Activated effector memory CD4-positive, alpha-beta T cell treated with Interleukin-2 at 50 U/mL for 16 hours (primary cell): ENCODE results near the gene TM7SF2.
A peak's percentile ranks its signal among the peaks of the same experiment; 100 is the strongest.
"Not testable (repeated sequence)": the region's sequence is repeated elsewhere in the genome, so short reads cannot be mapped to it uniquely, and the experiment has no call there.

Source experiments
- DNase-seq: peaks from one replicate; pipeline ENCODE4 v3.0.0-alpha.2; 2020

Gene TM7SF2

GRCh38 chr11:65116370-65117205 is 4.9 kb downstream of the TM7SF2 start:
- peak; percentile 54 for DNase-seq

DNA sequence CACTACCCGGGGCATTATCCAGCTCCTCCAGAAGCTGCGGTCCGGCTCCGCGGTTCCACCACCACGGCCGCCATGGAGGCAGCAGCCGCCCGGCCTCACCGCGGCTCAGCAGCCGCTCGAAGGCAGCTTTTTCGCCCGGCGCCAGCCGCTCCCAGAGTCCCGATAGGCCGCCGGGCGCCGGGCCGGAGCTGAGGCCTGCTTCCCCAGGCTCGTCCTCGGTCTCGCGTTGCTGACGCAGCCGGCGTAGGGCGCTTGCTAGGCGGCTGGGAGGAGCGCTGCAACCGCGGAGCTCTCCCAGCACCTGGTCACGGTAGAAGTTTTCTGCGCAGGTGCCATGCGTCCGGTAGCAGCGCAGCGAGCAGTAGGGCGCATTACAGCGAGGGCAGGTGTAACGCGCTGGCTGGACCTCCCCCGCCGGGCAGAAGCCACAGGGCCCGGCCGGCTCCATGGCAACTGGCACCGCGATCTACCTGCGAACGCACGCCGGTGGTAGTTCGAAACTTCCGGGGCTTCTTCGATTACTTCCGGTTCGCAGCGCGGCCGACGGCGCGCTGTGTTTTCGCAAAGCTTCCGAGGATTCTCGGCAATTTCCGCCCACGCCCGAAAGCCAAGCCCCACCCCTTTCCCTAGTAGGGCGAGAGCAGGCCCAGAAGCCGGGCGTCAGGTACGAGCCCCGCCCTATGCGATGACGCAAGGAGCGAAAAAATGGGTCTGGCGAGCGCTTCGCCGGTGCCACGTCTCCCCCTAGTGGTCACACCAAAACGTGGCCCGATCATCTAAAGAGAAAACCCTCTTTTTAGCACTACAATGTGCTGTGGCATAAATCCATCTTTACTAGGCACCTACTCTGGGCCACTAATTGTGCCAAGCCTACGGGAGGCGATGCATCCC is 5.8 kb downstream of the TM7SF2 start, which contains the start of gene ZNHIT2:
ZNHIT2 (minus strand) TSS at position 496 of the 891 bp plus-strand sequence; CDS start at position 448, 48 bp downstream.
- peak; percentile 100 for DNase-seq

- DNase-seq, result no peak
Measured at GRCh38 chr11:65118097-65118837, 6.6 kb downstream of the TM7SF2 start.

DNA sequence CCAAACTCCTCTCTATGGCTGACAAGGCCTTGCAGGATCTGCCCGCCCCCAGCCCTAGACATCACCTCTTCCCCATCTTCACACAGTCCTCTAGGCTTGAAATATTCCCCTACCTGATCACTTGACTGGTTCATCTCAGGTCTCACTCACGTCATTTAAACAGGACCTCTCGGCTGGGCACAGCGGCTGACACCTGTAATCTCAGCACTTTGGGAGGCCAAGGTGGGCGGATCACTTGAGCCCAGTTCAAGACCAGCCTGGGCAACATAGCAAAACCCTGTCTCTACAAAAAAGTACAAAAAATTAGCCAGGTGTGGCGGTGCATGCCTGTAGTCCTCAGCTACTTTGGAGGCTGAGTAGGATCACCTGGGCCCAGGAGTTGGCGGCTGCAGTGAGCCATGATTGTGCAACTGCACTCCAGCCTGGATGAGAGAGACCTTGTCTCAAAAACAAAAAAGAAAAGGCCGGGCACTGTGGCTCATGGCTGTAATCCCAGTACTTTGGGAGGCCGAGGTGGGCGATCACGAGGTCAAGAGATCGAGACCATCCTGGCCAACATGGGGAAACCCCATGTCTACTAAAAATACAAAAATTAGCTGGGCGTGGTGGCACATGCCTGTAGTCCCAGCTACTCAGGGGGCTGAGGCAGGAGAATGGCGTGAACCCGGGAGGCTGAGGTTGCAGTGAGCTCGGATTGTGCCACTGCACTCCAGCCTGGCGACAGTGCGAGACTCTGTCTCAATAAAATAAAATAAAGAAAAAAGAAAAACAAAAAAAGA is 7.4 kb downstream of the TM7SF2 start:
- not testable (repeated sequence) for DNase-seq

GRCh38 chr11:65119670-65119995 is 8.0 kb downstream of the TM7SF2 start:
- DNase-seq, result no peak

- no peak for DNase-seq
Measured at GRCh38 chr11:65120831-65121230, 9.2 kb downstream of the TM7SF2 start.

DNA sequence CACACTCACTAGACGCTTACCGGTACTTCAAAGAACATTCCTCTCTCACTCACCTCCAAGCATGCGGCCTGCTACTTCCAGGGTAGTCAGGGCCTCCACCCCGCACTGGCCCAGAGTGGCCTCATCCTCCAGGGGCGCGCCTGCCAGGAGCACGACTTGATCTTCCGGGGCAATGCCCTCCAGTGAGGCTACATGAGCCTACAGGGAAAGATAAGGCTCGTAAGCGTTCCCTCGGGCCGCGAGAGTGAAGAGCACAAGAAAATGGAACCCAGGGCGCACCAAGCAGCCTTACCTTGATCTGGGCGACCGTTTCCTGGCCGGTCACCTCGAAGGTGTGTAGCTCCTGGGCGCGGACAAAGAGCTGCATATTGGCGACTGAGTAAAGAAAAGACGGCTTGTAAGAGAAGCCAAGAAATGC is 9.8 kb downstream of the TM7SF2 start:
- no peak for DNase-seq

DNA sequence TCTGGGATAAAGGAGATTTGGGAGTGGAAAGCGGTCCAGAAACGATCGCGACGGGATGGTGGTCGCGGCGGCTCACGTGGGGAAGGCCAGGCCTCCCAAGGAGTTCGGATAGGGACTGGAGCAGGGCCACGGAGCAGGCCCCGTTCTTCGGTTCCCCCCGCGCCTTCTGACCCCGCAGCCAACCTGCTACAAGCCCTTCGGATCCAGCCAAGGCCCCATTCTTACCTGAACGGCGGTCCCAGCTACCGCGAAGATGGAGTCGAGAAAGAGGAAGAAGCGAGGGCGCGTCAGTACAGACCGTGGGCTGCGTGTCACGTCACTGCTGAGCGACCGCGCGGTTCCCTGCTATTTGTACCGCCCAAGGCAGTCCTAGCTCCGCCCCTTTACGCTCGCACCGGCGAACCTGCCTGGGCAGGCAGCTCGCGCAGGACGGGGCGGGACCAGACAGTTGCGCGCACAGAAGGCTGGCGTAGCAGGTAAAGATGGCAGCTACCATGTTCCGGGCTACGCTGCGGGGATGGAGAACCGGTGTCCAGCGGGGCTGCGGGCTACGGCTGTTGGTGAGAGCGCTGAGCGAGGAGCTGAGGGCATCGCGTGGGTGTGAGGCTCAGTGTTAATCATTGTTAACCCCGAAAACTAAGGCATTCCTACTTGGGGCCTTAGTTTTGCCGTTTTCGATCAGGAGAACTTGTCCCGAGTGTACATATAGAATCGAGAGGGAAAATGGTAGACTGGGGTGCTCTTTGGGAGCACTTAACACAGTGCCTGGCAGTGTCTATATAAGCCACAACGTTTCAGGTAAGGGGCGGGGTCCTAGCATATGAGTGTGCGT is 10.4 kb downstream of the TM7SF2 start, which contains the start of the genes FAU and MRPL49:
FAU (minus strand) TSS at position 270 of the 832 bp plus-strand sequence. CDS start 321 bp downstream, outside the sequence.
MRPL49 (plus strand) TSS at position 457 of the 832 bp plus-strand sequence; CDS start at position 483, 26 bp downstream.
- peak; percentile 98 for DNase-seq

GRCh38 chr11:65124480-65125196 is 13.0 kb downstream of the TM7SF2 start:
- DNase-seq, result no peak

DNA sequence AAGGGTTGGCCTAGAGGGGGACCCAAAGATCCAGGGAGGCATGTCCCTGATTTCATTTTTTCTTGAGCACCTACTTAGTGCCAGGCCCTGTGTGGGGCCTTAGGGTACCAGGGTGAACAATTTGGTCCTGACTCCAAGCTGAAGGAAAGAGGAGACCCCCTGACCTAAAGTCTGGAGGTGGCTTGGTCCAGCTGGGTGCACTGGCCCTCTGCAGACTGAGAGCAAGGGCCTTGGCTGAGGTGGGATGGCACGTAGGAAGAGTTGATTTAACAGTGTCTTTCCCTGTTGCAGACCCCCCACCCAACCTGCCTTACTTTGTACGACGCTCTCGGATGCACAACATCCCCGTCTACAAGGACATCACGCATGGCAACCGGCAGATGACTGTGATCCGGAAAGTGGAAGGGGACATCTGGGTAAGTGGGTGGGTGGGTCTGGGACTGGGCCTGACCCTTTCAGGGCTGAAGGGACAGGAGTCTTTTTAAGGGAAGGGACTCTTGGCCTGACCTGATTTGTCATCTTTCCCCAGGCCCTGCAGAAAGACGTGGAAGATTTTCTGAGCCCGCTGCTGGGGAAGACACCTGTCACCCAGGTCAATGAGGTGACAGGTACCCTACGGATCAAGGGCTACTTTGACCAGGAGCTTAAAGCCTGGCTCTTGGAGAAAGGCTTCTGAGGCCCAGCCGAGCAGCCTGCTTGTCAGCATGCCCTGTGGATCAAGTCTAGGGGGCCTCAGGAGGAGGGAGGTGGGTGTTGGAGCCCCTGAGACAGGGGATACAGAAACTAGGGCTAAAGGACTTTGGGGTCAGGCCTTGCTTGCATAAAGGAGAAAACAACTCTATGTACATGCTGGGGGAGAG is 13.8 kb downstream of the TM7SF2 start:
- DNase-seq, result no peak

DNA sequence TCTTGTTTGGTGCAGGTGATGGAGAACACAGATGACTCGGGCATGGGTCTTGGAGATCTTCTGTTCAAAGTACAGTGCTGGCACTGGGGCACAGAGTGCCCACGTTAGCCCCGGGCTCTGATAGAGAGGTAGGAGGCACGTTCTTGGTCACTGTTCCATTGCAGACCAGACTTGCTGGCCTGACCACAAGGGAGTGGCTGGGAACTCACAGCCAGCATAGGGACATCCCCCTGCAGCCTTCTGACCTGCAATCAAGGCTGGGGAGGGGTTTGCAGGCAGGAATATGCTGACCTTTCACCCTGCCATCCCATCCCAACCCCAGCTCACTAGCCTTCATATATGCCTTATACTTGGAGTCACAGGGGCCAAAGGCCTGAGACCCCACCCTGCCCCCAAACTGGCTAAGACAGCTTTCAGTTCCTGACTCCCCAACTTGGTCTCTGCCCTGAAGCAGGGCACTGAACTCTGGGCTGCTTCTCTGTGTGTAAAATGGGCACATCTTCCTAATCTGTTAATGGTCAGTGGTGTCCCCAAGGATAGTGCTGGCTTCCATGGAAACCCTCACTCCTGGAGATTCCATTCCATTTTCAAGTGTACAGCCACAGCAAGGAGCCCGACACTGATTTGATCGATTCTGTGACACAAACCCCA is 15.1 kb downstream of the TM7SF2 start:
- no peak for DNase-seq

DNA sequence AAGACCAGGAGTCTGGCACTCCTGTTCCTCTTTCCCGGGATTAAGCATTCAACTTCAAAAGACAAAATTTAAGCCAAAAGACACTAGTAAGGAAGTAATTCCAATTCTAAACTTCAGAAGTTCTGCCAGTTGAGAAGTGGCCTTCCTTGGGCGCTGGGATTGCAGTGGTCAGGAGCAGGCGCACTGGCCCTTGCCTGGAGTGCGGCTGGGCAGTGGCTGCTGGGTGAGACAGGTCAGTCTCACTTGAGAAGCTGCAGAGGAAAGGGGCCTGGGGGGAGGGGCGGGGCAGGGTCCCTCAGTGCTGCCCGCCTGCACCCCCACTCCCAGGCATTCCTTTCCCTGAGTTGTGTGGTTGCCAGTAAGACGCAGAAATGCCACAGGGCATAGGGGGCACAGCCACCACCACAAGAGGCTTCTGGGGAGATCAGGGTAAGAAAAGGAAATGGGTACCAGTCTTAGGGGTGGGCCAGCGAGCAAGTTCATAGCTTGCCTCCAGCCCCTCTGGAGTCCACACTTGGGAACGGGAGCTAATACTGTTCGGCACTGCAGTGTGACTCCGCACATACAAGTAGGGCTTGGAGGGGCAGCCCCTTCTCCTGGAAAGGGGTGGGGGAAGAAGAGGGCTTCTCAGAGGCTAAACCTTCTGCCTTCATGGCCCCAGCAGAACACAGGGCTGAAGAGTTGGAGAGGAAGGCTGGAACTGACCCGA is 16.0 kb downstream of the TM7SF2 start:
- no peak for DNase-seq

DNA sequence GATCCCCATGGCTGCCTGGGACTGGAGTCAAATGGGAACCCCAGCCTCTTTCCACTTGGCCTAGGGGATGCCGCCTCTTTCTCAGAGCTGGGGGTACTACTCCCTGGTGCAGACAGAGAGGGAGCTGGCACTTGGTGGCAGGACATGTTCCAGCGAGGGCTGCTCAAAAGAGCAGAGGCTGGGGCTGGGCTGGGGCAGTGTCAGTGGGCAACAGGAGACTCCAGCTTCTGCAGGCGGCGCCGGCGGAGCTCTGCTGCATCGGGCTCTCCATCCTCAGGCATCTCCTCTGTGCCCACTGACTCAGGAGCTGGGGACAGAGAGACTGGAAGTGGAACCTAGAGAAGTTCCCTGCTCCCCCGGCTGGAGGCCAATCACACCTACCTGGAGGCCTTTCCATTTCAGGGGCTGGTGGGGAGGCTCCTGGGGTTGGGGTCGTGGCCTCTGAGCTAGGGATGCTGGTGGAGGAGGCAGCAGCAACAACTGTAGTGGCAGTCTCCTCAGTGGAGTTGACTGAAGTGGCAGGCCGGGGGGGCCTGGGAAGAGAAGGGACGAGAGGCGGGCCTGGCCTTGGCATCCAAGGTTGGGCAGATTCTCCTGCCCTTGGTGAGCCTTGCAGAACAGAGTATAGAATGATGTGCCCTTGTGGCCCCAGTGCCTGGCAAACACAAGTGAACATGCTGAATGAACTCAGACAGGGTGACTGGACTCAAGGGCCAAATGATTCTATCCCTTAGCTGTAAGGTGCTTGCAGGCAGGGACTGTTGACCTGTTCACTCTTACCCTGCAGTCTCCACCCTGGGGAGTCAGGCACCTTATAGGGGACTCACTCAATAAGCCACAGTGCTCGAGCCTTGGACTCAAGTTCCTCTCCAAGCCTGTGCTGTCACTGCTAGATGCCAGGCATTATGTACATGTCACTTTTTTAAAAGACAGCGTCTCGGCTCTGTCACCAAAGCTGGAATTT is 16.8 kb downstream of the TM7SF2 start:
- no peak for DNase-seq

- DNase-seq, result no peak
Measured at GRCh38 chr11:65129649-65130441, 18.2 kb downstream of the TM7SF2 start.

DNA sequence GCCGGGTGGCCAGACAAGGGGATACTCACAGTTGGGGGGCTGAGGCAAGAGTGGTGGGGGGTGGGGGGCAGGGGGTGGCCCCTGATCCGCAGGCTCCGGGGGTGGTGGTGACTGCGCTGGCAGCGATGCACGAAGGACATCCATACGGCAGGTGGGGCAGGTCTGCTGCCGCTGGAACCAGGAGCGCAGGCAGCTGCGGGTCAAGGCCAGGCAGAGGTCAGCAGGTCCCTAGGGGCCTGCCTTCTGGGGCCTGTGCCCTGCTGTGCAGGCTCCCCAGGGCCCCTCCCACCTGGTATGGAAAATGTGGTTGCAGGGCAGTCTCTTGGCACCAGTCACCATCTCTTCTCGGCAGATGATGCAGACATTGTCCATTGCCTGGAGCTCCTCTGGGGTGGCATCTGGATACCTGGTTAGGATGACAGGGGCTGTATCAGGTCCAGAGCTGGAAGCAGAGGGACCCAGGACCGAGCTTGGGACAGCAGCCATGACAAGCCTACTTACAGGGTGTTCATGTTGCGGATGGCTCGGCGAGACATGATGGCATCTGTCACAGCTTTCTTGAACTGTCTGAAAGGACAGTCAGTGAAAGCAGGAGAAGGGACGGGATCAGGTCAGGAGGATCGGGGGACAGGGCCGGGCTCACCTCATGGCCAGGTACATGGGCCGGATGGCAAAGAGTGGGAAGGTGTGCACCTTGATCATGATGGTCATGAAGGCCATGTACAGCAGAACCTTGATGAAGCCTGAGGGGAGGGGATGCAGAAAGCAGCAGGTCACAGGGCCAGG is 19.2 kb downstream of the TM7SF2 start:
- DNase-seq, result no peak
